K562 (cell line): ENCODE results near the gene CES5A. TPM values are rescaled to one million over a fixed set of nuclear protein-coding genes. Genes with fewer than 3 reads are reported as not detected.

Experiments used
- ATAC-seq: fragments of 200-7000 bp; cut with Tn5 transposase; 3 replicates; pipeline ENCODE4 v1.9.1; 2020; ENCODE audit warnings: moderate library complexity
- BruUV-seq: library from RNA; stranded (reverse); fragments of 400-500 nt; replicated peaks from 2 replicates; lab custom pipeline; 2021; lab: Mats Ljungman, UMichigan
- CTCF ChIA-PET: fragments of 300-600 bp; formaldehyde crosslinking; extraction: SDS; loops from one replicate; lab custom pipeline; 2021; ENCODE audit warnings: low intra/inter-chr PET ratio; lab: Yijun Ruan, JAX
- POLR2A ChIA-PET: fragments of 300-600, 350-650 bp; sonication (Branson Sonifier 250); formaldehyde crosslinking; extraction: SDS; loops from one replicate; lab custom pipeline; 2021; ENCODE audit warnings: antibody characterized with exemption, inconsistent platforms; lab: Yijun Ruan, JAX
- DNase-seq, 4 experiments: peaks; one replicate each; pipeline versions ENCODE4 v3.0.0 to v3.0.0-alpha.2; 2011 to 2018; ENCODE audit warnings: low spot score in 3 of 4, mixed read lengths in 3 of 4; ENCODE audit errors: extremely low read depth in 1 of 4
- FAIRE-seq: peaks from 2 replicates; lab custom pipeline; 2011; peaks lifted over from hg19 to GRCh38; lab: Jason Lieb, UNC
- H2AFZ ChIP-seq: 2 replicates; pipeline ENCODE4 v1.6.0; 2011; ENCODE audit warnings: low read depth, low read length, control low read depth, inconsistent platforms
- H3K27ac ChIP-seq: fragments of 200-600 bp; 3 replicates; pipeline ENCODE4 v1.8.0; 2011; ENCODE audit warnings: low read depth, mild to moderate bottlenecking, control low read depth, inconsistent platforms, low read length, moderate library complexity, mixed read lengths; ENCODE audit errors: extremely low read depth
- H3K27me3 ChIP-seq, 2 experiments: fragments of 300-600 bp in 1 of 2; 2 replicates in 1 of 2; 3 replicates in 1 of 2; pipeline versions ENCODE4 v1.6.0 to v1.8.0; 2011; ENCODE audit warnings: inconsistent platforms in 2 of 2, low read length in 2 of 2, mild to moderate bottlenecking in 1 of 2, mixed read lengths in 1 of 2, moderate library complexity in 1 of 2; ENCODE audit not compliant: control insufficient read depth in 2 of 2, insufficient read depth in 2 of 2
- H3K36me3 ChIP-seq: fragments of 300-600 bp; 3 replicates; pipeline ENCODE4 v1.8.0; 2011; ENCODE audit warnings: mild to moderate bottlenecking, low read length, inconsistent platforms; ENCODE audit not compliant: control insufficient read depth, insufficient read depth
- H3K4me1 ChIP-seq, 2 experiments: fragments of 200-600 bp in 1 of 2; replicated peaks in 1 of 2; 2 replicates in 1 of 2; 3 replicates in 1 of 2; pipeline versions ENCODE4 v1.5.1 to v1.8.0; 2011; ENCODE audit warnings: inconsistent platforms in 2 of 2, low read length in 2 of 2, mild to moderate bottlenecking in 1 of 2, mixed read lengths in 1 of 2, moderate library complexity in 1 of 2; ENCODE audit not compliant: control insufficient read depth in 2 of 2, insufficient read depth in 2 of 2
- H3K4me2 ChIP-seq: 2 replicates; pipeline ENCODE4 v1.6.1; 2011; ENCODE audit warnings: low read length, control low read depth, inconsistent platforms, mixed read lengths; ENCODE audit not compliant: insufficient read depth
- H3K4me3 ChIP-seq: fragments of 200-600 bp; sonication (generic), shearing (Covaris generic); 2 replicates; pipeline ENCODE4 v1.5.1; 2016; ENCODE audit warnings: control low read depth, inconsistent platforms
- H3K79me2 ChIP-seq: fragments of 200-600 bp; 3 replicates; pipeline ENCODE4 v1.8.0; 2011; ENCODE audit warnings: low read length, inconsistent platforms; ENCODE audit not compliant: control insufficient read depth, insufficient read depth
- H3K9ac ChIP-seq, 2 experiments: 2 replicates each; pipeline versions ENCODE4 v1.6.0 to v1.6.1; 2011; ENCODE audit warnings: low read depth in 2 of 2, low read length in 2 of 2, control low read depth in 1 of 2, inconsistent platforms in 1 of 2, mild to moderate bottlenecking in 1 of 2, mixed read lengths in 1 of 2; ENCODE audit not compliant: insufficient read depth in 1 of 2
- H3K9me1 ChIP-seq: one replicate; pipeline ENCODE4 v1.6.0; 2011; ENCODE audit warnings: inconsistent platforms, mild to moderate bottlenecking, low read length, moderate library complexity; ENCODE audit not compliant: control insufficient read depth, insufficient read depth
- H3K9me3 ChIP-seq: replicated peaks from 2 replicates; pipeline ENCODE4 v1.5.1; 2011; ENCODE audit warnings: low read depth, low read length, inconsistent platforms; ENCODE audit not compliant: control insufficient read depth, insufficient read depth
- H4K20me1 ChIP-seq: replicated peaks from 2 replicates; pipeline ENCODE4 v1.6.1; 2011; ENCODE audit warnings: low read length, inconsistent platforms, mixed read lengths; ENCODE audit not compliant: control insufficient read depth, insufficient read depth
- HSF4 ChIP-seq: fragments of 250-450 bp; sonication (Bioruptor Pico); IDR thresholded peaks from 2 replicates; pipeline ENCODE4 v2.1.2; 2022; ENCODE audit warnings: mild to moderate bottlenecking, moderate library complexity, borderline replicate concordance
- KDM5B ChIP-seq: fragments of 200-600 bp; sonication (generic); IDR thresholded peaks from 2 replicates; pipeline ENCODE4 v1.6.1; 2012; ENCODE audit warnings: low read depth, mild to moderate bottlenecking, moderate library complexity, low read length, control low read depth, inconsistent platforms; ENCODE audit not compliant: insufficient replicate concordance
- MAFF ChIP-seq: IDR thresholded peaks from 2 replicates; pipeline ENCODE4 v1.6.1; 2012; ENCODE audit warnings: low read length, improper control_type of control experiment
- SAP30 ChIP-seq: fragments of 200-600 bp; sonication (generic); IDR thresholded peaks from 2 replicates; pipeline ENCODE4 v1.6.1; 2012; ENCODE audit warnings: borderline replicate concordance, low read depth, mild to moderate bottlenecking, moderate library complexity, low read length, control low read depth, inconsistent platforms; ENCODE audit not compliant: insufficient read depth, poor library complexity, severe bottlenecking
- ZNF780A ChIP-seq: fragments of 250-450 bp; sonication (Bioruptor Pico); IDR thresholded peaks from 2 replicates; pipeline ENCODE4 v1.5.0; 2021; ENCODE audit warnings: mild to moderate bottlenecking
- WGBS: fragments of 100-300 bp; shearing (Covaris generic); methylation state at CpG from one replicate; pipeline ENCODE4 v1.1.6; 2016; ENCODE audit warnings: low coverage, mixed read lengths; ENCODE audit not compliant: insufficient coverage; ENCODE audit errors: missing lambda C conversion rate; 5-methylcytosine and 5-hydroxymethylcytosine counted together
- in situ Hi-C: fragments of 300-500 bp; cut with MboI; formaldehyde crosslinking; loops from 4 replicates; pipeline ENCODE4 v1.15.0; 2018; ENCODE audit warnings: inconsistent platforms, mixed read lengths
- intact Hi-C: fragments of 100-400 bp; cut with micrococcal nuclease; formaldehyde crosslinking; loops from 2 replicates; pipeline ENCODE4 v1.14.2; 2022
- polyA plus RNA-seq, 8 experiments: library from polyadenylated mRNA; depleted of rRNA in 4 of 8; stranded (reverse) in 5 of 8; unstranded in 3 of 8; fragments of >200 nt; fragmentation: Nextera tagmentation in 2 of 8; fragmentation: Illumina TruSeq in 1 of 8; extraction: Ambion mirVana in 2 of 8; extraction: Trizol in 1 of 8; gene quantifications; 2 replicates each; pipeline versions ENCODE4 v1.2.1 to v1.2.3, GENCODE V29; 2011 to 2014; ENCODE audit warnings: inconsistent platforms in 1 of 8, missing spikeins in 1 of 8
- total RNA-seq, 7 experiments: library from RNA; depleted of rRNA in 6 of 7; stranded (reverse); fragments of >200 nt in 6 of 7; fragmentation: Illumina TruSeq in 2 of 7; extraction: Trizol in 2 of 7; gene quantifications; 2 replicates each; pipeline versions ENCODE4 v1.2.1 to v1.2.3, GENCODE V29; 2011 to 2021; ENCODE audit warnings: low replicate concordance in 1 of 7
- TF ChIP-seq, protein P1 (sequence below): sonication (generic); formaldehyde crosslinking; IDR thresholded peaks from 2 replicates; pipeline ENCODE4 v1.8.0; 2022; ENCODE audit warnings: mild to moderate bottlenecking, missing genetic modification reagents
- TF ChIP-seq, protein P2 (sequence below): sonication (generic); formaldehyde crosslinking; IDR thresholded peaks from 2 replicates; pipeline ENCODE4 v1.8.1; 2023; ENCODE audit warnings: mild to moderate bottlenecking, missing genetic modification reagents

Gene CES5A
- total and polyA plus RNA-seq, 9 of the 15 experiments (the other 6 are each of a cell fraction or from before 2014, with no cell fraction given) = 0.07 to 0.17 (median 0.15) TPM; not detected in 4

DNA sequence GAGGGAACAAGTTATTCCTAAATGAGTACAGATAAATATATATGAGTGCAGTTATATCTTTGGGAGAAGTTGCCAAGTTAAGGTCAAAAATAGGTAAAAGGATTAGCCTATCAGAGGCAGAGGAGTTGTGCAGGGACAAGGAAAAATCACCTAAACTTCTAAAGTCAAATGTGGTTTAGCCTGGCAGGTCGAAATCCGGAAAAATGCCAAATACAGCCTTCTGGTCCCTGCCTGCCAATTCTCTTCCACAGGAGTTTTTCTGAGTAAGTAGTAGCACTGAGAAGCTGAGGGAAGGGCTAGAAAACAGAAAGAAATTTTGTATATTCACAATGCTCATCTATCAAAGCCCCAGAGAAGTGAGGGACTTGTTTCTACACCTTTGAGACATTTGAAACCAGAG is 17.6 kb upstream of the CES5A start (continued):
- TF ChIP-seq, protein P1, sequence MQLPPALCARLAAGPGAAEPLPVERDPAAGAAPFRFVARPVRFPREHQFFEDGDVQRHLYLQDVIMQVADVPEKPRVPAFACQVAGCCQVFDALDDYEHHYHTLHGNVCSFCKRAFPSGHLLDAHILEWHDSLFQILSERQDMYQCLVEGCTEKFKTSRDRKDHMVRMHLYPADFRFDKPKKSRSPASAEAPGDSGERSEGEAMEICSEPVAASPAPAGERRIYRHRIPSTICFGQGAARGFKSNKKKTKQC (CRISPR knock-in tag) = no peak
- no peak for TF ChIP-seq HSF4 (CRISPR knock-in tag)

DNA sequence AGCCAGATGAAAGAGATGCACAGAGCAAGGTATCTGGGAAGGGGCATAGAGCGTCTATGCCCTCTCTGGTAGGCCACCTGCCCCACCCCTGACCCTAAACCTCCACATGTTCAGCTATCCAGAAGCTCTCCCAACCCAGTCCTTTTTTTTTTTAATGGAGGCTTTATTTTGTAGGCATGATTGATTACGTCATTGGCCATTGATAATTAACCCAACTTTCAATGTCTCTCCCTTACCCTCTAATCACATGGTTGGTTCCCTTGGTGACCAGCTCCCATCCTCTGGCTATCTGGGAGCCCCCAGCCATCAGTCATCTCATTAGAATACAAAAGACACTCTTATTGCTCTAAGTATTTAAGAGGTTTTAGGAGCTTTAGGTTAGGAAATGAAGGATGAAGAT is 14.3 kb upstream of the CES5A start:
- DNase-seq = no peak
- H3K9me1 ChIP-seq = no peaks in the 10 kb centered on the region
- intact Hi-C loops = no loop called here
- in situ Hi-C loops = no loop called here
- POLR2A ChIA-PET = no interaction called here
- TF ChIP-seq KDM5B = no peak
- TF ChIP-seq, protein P2, sequence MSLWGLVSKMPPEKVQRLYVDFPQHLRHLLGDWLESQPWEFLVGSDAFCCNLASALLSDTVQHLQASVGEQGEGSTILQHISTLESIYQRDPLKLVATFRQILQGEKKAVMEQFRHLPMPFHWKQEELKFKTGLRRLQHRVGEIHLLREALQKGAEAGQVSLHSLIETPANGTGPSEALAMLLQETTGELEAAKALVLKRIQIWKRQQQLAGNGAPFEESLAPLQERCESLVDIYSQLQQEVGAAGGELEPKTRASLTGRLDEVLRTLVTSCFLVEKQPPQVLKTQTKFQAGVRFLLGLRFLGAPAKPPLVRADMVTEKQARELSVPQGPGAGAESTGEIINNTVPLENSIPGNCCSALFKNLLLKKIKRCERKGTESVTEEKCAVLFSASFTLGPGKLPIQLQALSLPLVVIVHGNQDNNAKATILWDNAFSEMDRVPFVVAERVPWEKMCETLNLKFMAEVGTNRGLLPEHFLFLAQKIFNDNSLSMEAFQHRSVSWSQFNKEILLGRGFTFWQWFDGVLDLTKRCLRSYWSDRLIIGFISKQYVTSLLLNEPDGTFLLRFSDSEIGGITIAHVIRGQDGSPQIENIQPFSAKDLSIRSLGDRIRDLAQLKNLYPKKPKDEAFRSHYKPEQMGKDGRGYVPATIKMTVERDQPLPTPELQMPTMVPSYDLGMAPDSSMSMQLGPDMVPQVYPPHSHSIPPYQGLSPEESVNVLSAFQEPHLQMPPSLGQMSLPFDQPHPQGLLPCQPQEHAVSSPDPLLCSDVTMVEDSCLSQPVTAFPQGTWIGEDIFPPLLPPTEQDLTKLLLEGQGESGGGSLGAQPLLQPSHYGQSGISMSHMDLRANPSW (CRISPR knock-in tag) = no peak
- no peak for TF ChIP-seq SAP30
- no peak for TF ChIP-seq MAFF
- no peak for TF ChIP-seq ZNF780A
- TF ChIP-seq, all 486 proteins: peak for 0
- no TSS peak for BruUV-seq
- 0% methylated on average over 2 of the region's 2 CpGs for WGBS
- Histone ChIP-seq H3K9ac (no peak overlapping the region), H3K4me3 (no peak overlapping the region), H3K4me2 (no peak overlapping the region), H4K20me1 (no peaks in the 10 kb centered on the region), H3K27ac (no peak overlapping the region), H3K36me3 (no peaks in the 10 kb centered on the region), H3K4me1 (no peaks in the 10 kb centered on the region), H3K9me3 (no peaks in the 10 kb centered on the region), H3K79me2 (no peaks in the 10 kb centered on the region), H2AFZ (no peak overlapping the region), H3K27me3 (no peaks in the 10 kb centered on the region)
- FAIRE-seq (no peak), ATAC-seq (no peak)
- CTCF ChIA-PET = no interaction called here
